CD8-positive, alpha-beta memory T cell (primary cell): Measurements from ENCODE around the gene FES. TPM values are rescaled to one million over a fixed set of nuclear protein-coding genes. Genes with fewer than 3 reads are reported as not detected.

Source experiments
- CTCF ChIA-PET: fragments of 350-600 bp; sonication (Branson Sonifier 250); formaldehyde crosslinking; loops from one replicate; lab custom pipeline; 2021; ENCODE audit warnings: antibody characterized with exemption; lab: Charles Lee
- POLR2A ChIA-PET: fragments of 350-600 bp; sonication (Branson Sonifier 250); formaldehyde crosslinking; loops from one replicate; lab custom pipeline; 2021; ENCODE audit warnings: antibody characterized with exemption; lab: Charles Lee
- DNase-seq, 5 donors: peaks; one replicate each; pipeline versions ENCODE4 v3.0.0 to v3.0.0-alpha.2; 2020 to 2022; ENCODE audit warnings: mixed read lengths in 1 of 5
- H3K27ac ChIP-seq: one replicate; pipeline ENCODE4 v1.7.0; 2013; ENCODE audit warnings: low read depth, mild to moderate bottlenecking, low read length, moderate library complexity
- H3K27me3 ChIP-seq: 2 replicates; pipeline ENCODE4 v1.7.0; 2013; ENCODE audit warnings: low read length, mild to moderate bottlenecking; ENCODE audit not compliant: insufficient read depth, poor library complexity, severe bottlenecking
- H3K36me3 ChIP-seq: 2 replicates; pipeline ENCODE4 v1.7.0; 2013; ENCODE audit warnings: mild to moderate bottlenecking, low read length, moderate library complexity; ENCODE audit not compliant: insufficient read depth
- H3K4me1 ChIP-seq: 2 replicates; pipeline ENCODE4 v1.7.0; 2013; ENCODE audit warnings: mild to moderate bottlenecking, low read length, moderate library complexity; ENCODE audit not compliant: insufficient read depth
- H3K4me3 ChIP-seq: 2 replicates; pipeline ENCODE4 v1.7.0; 2013; ENCODE audit warnings: mild to moderate bottlenecking, low read length
- H3K9me3 ChIP-seq: 2 replicates; pipeline ENCODE4 v1.7.0; 2013; ENCODE audit warnings: mild to moderate bottlenecking, low read length
- H3K27ac Mint-ChIP-seq, 8 donors: one replicate each; pipeline ENCODE4 v1.8.0; 2020 to 2021; ENCODE audit warnings: mixed read lengths in 8 of 8, mild to moderate bottlenecking in 6 of 8, inconsistent platforms in 3 of 8, moderate library complexity in 3 of 8
- H3K27me3 Mint-ChIP-seq, 2 donors: one replicate each; pipeline ENCODE4 v1.8.0; 2020 to 2021; ENCODE audit warnings: mixed read lengths in 2 of 2, mild to moderate bottlenecking in 1 of 2, moderate library complexity in 1 of 2
- H3K36me3 Mint-ChIP-seq, 3 donors: one replicate each; pipeline ENCODE4 v1.8.0; 2020 to 2021; ENCODE audit warnings: mixed read lengths in 3 of 3, inconsistent platforms in 1 of 3, mild to moderate bottlenecking in 1 of 3
- H3K4me1 Mint-ChIP-seq, 3 donors: one replicate each; pipeline ENCODE4 v1.8.0; 2020 to 2021; ENCODE audit warnings: mixed read lengths in 3 of 3, inconsistent platforms in 1 of 3, mild to moderate bottlenecking in 1 of 3
- H3K4me3 Mint-ChIP-seq, 7 donors: one replicate each; pipeline ENCODE4 v1.8.0; 2020 to 2021; ENCODE audit warnings: mixed read lengths in 7 of 7, mild to moderate bottlenecking in 6 of 7, moderate library complexity in 4 of 7, inconsistent platforms in 2 of 7
- H3K9me3 Mint-ChIP-seq, 5 donors: one replicate each; pipeline ENCODE4 v1.8.0; 2020 to 2022; ENCODE audit warnings: mixed read lengths in 5 of 5, mild to moderate bottlenecking in 3 of 5, moderate library complexity in 2 of 5, inconsistent platforms in 1 of 5
- polyA plus RNA-seq: library from polyadenylated mRNA; unstranded; fragments of 300-500 nt; fragmentation: Illumina TruSeq; gene quantifications from one replicate; pipeline ENCODE4 v1.2.3, GENCODE V29; 2021
- total RNA-seq, 2 experiments: library from RNA; stranded (reverse); gene quantifications; one replicate each; pipeline ENCODE4 v1.2.3, GENCODE V29; 2021

FES gene
- total and polyA plus RNA-seq, 3 experiments from 2014 or later: 0.28 to 2.6 (median 2.5) TPM

GRCh38 chr15:90862964-90863778, 21.1 kb upstream of the FES start:
- no peaks in the 10 kb centered on the region for H3K27me3 ChIP-seq
- no peak overlapping the region for H3K4me3 Mint-ChIP-seq
- H3K27me3 Mint-ChIP-seq: peaks cover 4 to 6% of the 10 kb centered on the region in 2 donors
- H3K27ac Mint-ChIP-seq: no peak overlapping the region
- no peaks in the 10 kb centered on the region for H3K4me1 ChIP-seq
- no peaks in the 10 kb centered on the region for H3K36me3 Mint-ChIP-seq
- no peak overlapping the region for H3K27ac ChIP-seq
- H3K4me3 ChIP-seq: no peak overlapping the region
- no peaks in the 10 kb centered on the region for H3K9me3 ChIP-seq
- H3K9me3 Mint-ChIP-seq: no peaks in the 10 kb centered on the region
- no peaks in the 10 kb centered on the region for H3K36me3 ChIP-seq
- CTCF ChIA-PET: interaction anchor here (1.1 kb wide), 1 partner anchor 23 kb away, joined by 3 read pairs; no protein-coding TSS in a partner anchor
- DNase-seq: no peak
- H3K4me1 Mint-ChIP-seq: peaks cover 2 to 8% (median 8%) of the 10 kb centered on the region in 3 donors
- POLR2A ChIA-PET: no interaction called here

GRCh38 chr15:90863987-90864386, 20.3 kb upstream of the FES start:
- no peaks in the 10 kb centered on the region for H3K4me1 ChIP-seq
- Mint-ChIP-seq H3K36me3 (no peaks in the 10 kb centered on the region), H3K27ac (no peak overlapping the region), H3K27me3 (peaks cover 4 to 6% of the 10 kb centered on the region in 2 donors), H3K9me3 (no peaks in the 10 kb centered on the region), H3K4me1 (peaks cover 7 to 12% (median 10%) of the 10 kb centered on the region in 3 donors), H3K4me3 (no peak overlapping the region)
- no peaks in the 10 kb centered on the region for H3K36me3 ChIP-seq
- no peak overlapping the region for H3K4me3 ChIP-seq
- no peaks in the 10 kb centered on the region for H3K9me3 ChIP-seq
- ChIA-PET CTCF (interaction anchor here (1.1 kb wide), 1 partner anchor 22 kb away, joined by 3 read pairs; no protein-coding TSS in a partner anchor), POLR2A (no interaction called here)
- no peak overlapping the region for H3K27ac ChIP-seq
- H3K27me3 ChIP-seq: no peaks in the 10 kb centered on the region
- DNase-seq: no peak

GRCh38 chr15:90864507-90864906, 19.8 kb upstream of the FES start:
- no peak overlapping the region for H3K4me3 Mint-ChIP-seq
- peaks cover 4 to 6% of the 10 kb centered on the region in 2 donors for H3K27me3 Mint-ChIP-seq
- DNase-seq: no peak
- peaks cover 2% of the 10 kb centered on the region for H3K4me1 ChIP-seq
- no peaks in the 10 kb centered on the region for H3K9me3 Mint-ChIP-seq
- no peak overlapping the region for H3K4me3 ChIP-seq
- peaks cover 6 to 13% (median 10%) of the 10 kb centered on the region in 3 donors for H3K4me1 Mint-ChIP-seq
- no peak overlapping the region for H3K27ac ChIP-seq
- ChIA-PET POLR2A (no interaction called here), CTCF (interaction anchor here (1.1 kb wide), 1 partner anchor 22 kb away, joined by 3 read pairs; no protein-coding TSS in a partner anchor)
- no peaks in the 10 kb centered on the region for H3K9me3 ChIP-seq
- H3K27me3 ChIP-seq: no peaks in the 10 kb centered on the region
- H3K27ac Mint-ChIP-seq: no peak overlapping the region
- no peaks in the 10 kb centered on the region for H3K36me3 Mint-ChIP-seq
- H3K36me3 ChIP-seq: no peaks in the 10 kb centered on the region

GRCh38 chr15:90865702-90866101, 18.6 kb upstream of the FES start:
- Histone ChIP-seq H3K27ac (no peak overlapping the region), H3K27me3 (no peaks in the 10 kb centered on the region), H3K4me1 (peaks cover 14% of the 10 kb centered on the region), H3K36me3 (no peaks in the 10 kb centered on the region), H3K9me3 (no peaks in the 10 kb centered on the region), H3K4me3 (no peak overlapping the region)
- H3K4me1 Mint-ChIP-seq: peaks cover 16 to 22% (median 21%) of the 10 kb centered on the region in 3 donors
- H3K36me3 Mint-ChIP-seq: no peaks in the 10 kb centered on the region
- ChIA-PET POLR2A (no interaction called here), CTCF (interaction anchor here (0.9 kb wide), 1 partner anchor 20 kb away, joined by 4 read pairs; no protein-coding TSS in a partner anchor)
- no peak overlapping the region for H3K4me3 Mint-ChIP-seq
- peak overlapping the region in 1 of 8 donors; percentile 42 for H3K27ac Mint-ChIP-seq
- no peaks in the 10 kb centered on the region for H3K9me3 Mint-ChIP-seq
- peaks cover 4 to 6% of the 10 kb centered on the region in 2 donors for H3K27me3 Mint-ChIP-seq
- no peak for DNase-seq

- no peaks in the 10 kb centered on the region for H3K9me3 Mint-ChIP-seq
- no peak for DNase-seq
- CTCF ChIA-PET: no interaction called here
- no peak overlapping the region for H3K4me3 ChIP-seq
- no peak overlapping the region for H3K27ac ChIP-seq
- H3K4me1 ChIP-seq: peaks cover 17% of the 10 kb centered on the region
- no peaks in the 10 kb centered on the region for H3K27me3 ChIP-seq
- H3K27ac Mint-ChIP-seq: no peak overlapping the region
- H3K4me3 Mint-ChIP-seq: no peak overlapping the region
- H3K4me1 Mint-ChIP-seq: peaks cover 18 to 25% (median 25%) of the 10 kb centered on the region in 3 donors
- H3K36me3 ChIP-seq: no peaks in the 10 kb centered on the region
- peaks cover 4 to 6% of the 10 kb centered on the region in 2 donors for H3K27me3 Mint-ChIP-seq
- H3K36me3 Mint-ChIP-seq: no peaks in the 10 kb centered on the region
- no peaks in the 10 kb centered on the region for H3K9me3 ChIP-seq
- POLR2A ChIA-PET: no interaction called here
These were observed 18.1 kb upstream of the FES start for GRCh38 chr15:90866161-90866715.

- no peaks in the 10 kb centered on the region for H3K36me3 ChIP-seq
- H3K9me3 Mint-ChIP-seq: no peaks in the 10 kb centered on the region
- no peaks in the 10 kb centered on the region for H3K36me3 Mint-ChIP-seq
- H3K9me3 ChIP-seq: no peaks in the 10 kb centered on the region
- H3K4me3 Mint-ChIP-seq: no peak overlapping the region
- CTCF ChIA-PET: no interaction called here
- no peak for DNase-seq
- H3K4me1 Mint-ChIP-seq: peaks cover 18 to 25% (median 25%) of the 10 kb centered on the region in 3 donors
- POLR2A ChIA-PET: no interaction called here
- no peak overlapping the region for H3K4me3 ChIP-seq
- peaks cover 17% of the 10 kb centered on the region for H3K4me1 ChIP-seq
- no peak overlapping the region for H3K27ac ChIP-seq
- H3K27ac Mint-ChIP-seq: no peak overlapping the region
- H3K27me3 Mint-ChIP-seq: peaks cover 4 to 6% of the 10 kb centered on the region in 2 donors
- H3K27me3 ChIP-seq: no peaks in the 10 kb centered on the region
These were observed 17.5 kb upstream of the FES start for GRCh38 chr15:90866800-90867199.

GRCh38 chr15:90868261-90868689, 16.0 kb upstream of the FES start, which contains the start of gene FURIN:
FURIN (plus strand) TSS chr15:90868588; CDS start chr15:90875741, 7,153 bp downstream.
- H3K4me3 Mint-ChIP-seq: peak within 1 kb of the TSS in 5 of 7 donors; percentile 29 to 95 (median 48)
- no peak for DNase-seq
- peaks cover 0 to 4% (median 0%) of the 10 kb centered on the region in 3 donors for H3K36me3 Mint-ChIP-seq
- H3K9me3 Mint-ChIP-seq: no peaks in the 10 kb centered on the region
- peaks cover 27 to 37% (median 37%) of the 10 kb centered on the region in 3 donors for H3K4me1 Mint-ChIP-seq
- no peaks in the 10 kb centered on the region for H3K9me3 ChIP-seq
- ChIA-PET CTCF (interaction anchor here (1.7 kb wide), 1 partner anchor 17 kb away, joined by 8 read pairs; no protein-coding TSS in a partner anchor), POLR2A (interaction anchor here (0.7 kb wide), 1 partner anchor 85 kb away, joined by 3 read pairs; no protein-coding TSS in a partner anchor)
- H3K27me3 Mint-ChIP-seq: peaks cover 0 to 4% of the 10 kb centered on the region in 2 donors
- peak within 1 kb of the TSS; percentile 65 for H3K27ac ChIP-seq
- H3K27me3 ChIP-seq: no peaks in the 10 kb centered on the region
- peak within 1 kb of the TSS; percentile 39 to 96 (median 92) for H3K27ac Mint-ChIP-seq
- peaks cover 30% of the 10 kb centered on the region for H3K4me1 ChIP-seq
- no peak within 1 kb of the TSS for H3K4me3 ChIP-seq
- H3K36me3 ChIP-seq: no peaks in the 10 kb centered on the region
